Epithelial cell of esophagus (primary cell): ENCODE results near the gene LIPC.

Source experiments
- DNase-seq: peaks from one replicate; pipeline ENCODE4 v3.0.0; 2010; ENCODE audit warnings: low read depth
- H3K4me3 ChIP-seq: 2 replicates; pipeline ENCODE4 v1.5.1; 2011; ENCODE audit warnings: mild to moderate bottlenecking, low read length, control low read depth
- CTCF ChIP-seq: IDR thresholded peaks from 2 replicates; pipeline ENCODE4 v1.5.1; 2011; ENCODE audit warnings: low read depth, mild to moderate bottlenecking, low read length, control low read depth, inconsistent platforms; ENCODE audit not compliant: insufficient read depth; ENCODE audit errors: missing control alignments

The LIPC gene

DNA sequence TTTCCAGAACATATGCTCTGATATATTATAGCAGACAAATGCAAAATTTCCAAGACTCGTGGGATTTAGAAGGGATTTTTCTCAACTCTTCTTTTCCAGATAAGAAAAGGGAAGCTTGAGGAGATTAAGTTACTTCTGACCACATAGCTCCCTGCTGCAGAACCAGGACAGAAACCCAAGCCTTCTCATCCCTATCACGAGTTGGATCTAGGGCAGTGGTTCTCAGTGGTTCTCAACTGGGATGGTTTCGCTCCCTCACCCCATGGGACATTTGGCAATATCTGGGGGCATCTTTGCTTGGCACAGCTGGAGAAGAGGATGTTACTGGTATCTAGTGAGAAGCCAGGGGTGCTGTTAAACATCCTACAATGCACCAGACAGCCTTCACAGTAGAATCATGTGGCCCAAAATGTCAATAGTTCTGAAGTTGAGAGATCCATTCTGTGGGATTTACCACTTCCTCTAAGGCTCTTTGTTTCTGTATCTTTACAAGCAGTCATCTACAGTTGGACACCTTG is 64.2 kb downstream of the LIPC start:
- TF ChIP-seq CTCF: no peak
- DNase-seq: no peak

GRCh38 chr15:58497046-58497785 is 65.4 kb downstream of the LIPC start:
- no peak overlapping the region for H3K4me3 ChIP-seq
- no peak for DNase-seq
- no peak for TF ChIP-seq CTCF

More for the DNA sequence above, 64.2 kb downstream of the LIPC start:
- no peak overlapping the region for H3K4me3 ChIP-seq

DNA sequence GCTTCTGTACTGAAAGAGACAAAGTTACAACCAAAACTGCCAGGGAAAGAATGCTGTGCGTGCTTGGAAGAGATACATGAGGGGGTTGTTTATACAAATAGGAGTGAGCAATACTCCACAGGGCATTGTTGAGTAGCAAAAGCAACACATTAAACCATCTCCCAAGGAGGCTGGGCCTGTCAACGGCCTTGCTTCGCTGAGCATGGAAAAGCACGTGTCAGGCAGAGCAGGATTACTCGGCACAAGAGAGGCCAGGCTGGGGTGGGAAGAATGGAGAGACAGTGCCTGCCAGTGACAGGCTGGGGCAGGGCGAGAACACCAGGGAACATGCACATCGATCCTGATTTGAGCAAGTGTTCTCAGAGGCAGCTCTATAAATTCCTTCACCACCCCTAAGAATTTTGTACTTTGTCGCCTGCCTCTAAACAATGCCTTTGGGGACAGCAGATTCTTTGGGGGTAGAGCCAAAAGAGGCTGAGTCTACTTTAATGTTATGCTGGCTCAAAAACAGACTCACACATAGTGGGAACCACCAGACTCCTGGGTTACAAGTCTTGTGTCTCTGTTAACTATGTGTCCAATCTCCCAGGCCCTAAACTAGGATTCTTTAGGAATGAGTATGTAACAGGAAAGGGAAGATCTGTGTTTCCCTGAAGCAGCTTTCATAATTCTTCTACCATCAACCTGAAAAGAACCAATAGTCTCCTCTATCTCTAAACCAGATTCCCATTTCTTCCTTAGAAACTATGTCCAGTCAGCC is 67.2 kb downstream of the LIPC start:
- peak; percentile 32 for DNase-seq

DNA sequence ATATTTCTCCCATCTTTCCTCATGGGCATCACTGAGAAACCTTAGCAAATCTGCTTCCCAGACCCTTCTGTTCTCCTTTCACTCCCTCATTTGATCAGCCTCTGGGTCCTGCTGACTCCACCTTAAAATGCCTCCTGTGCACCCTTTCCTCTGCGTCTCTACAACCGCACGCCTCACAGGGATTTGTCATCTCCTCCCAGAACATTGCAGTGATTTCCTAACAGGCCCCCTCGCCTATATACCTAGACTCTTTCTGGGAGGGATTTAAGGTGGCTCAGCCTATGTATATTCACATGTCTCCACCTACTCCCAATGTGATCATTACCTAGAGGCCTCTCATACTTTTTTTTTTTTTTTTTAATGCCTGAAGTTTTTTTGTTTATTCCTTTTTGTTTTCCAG is 69.2 kb downstream of the LIPC start:
- peak; percentile 48 for DNase-seq
- H3K4me3 ChIP-seq: no peak overlapping the region
- TF ChIP-seq CTCF: no peak

More for the DNA sequence above, 67.2 kb downstream of the LIPC start:
- no peak for TF ChIP-seq CTCF
- H3K4me3 ChIP-seq: no peak overlapping the region

GRCh38 chr15:58501636-58502188 is 69.9 kb downstream of the LIPC start:
- DNase-seq: no peak
- no peak for TF ChIP-seq CTCF
- H3K4me3 ChIP-seq: no peak overlapping the region

GRCh38 chr15:58503139-58504027 is 71.6 kb downstream of the LIPC start:
- DNase-seq: no peak
- no peak for TF ChIP-seq CTCF

More at GRCh38 chr15:58503139-58504027, 71.6 kb downstream of the LIPC start:
- no peak overlapping the region for H3K4me3 ChIP-seq
